Subcutaneous adipose tissue (tissue), 4 donors: ENCODE measurements around the gene RAI14. TPM values are rescaled to one million over a fixed set of nuclear protein-coding genes. Genes with fewer than 3 reads are reported as not detected.

Experiments used
- total RNA-seq, 4 donors: library from RNA; depleted of rRNA; stranded (reverse); fragments of >200 nt; gene quantifications; one replicate each; pipeline ENCODE4 v1.1.0, GENCODE V29; 2016
- TF ChIP-seq, protein P1 (sequence below): fragments of 450-650 bp; IDR thresholded peaks from one replicate; pipeline ENCODE4 v1.5.1; 2016; ENCODE audit warnings: low read depth, mild to moderate bottlenecking, control low read depth, antibody characterized with exemption, moderate library complexity

RAI14 gene
- total RNA-seq, 4 donors from 2014 or later, result 8.6 to 25.0 (median 13.2) TPM

DNA sequence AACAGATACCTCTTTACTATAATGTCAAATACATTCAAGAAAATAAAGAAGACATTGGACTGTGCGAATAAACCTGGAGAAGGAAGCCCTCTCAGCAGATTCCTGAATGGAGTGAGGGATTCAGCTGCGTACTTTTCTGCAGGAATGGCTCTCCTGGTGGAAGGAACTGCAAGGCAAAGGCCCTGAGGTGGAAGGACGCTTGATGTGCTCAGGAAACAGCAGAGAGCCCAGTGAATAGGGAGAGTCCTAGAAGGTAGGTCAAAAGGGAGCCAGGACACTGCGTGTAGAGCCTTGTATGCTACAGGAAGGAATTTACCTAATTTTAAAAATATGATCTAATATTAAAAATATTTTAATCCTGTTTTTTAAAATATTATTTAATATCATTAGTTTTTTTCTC, 114.4 kb downstream of the RAI14 start:
- TF ChIP-seq, protein P1, sequence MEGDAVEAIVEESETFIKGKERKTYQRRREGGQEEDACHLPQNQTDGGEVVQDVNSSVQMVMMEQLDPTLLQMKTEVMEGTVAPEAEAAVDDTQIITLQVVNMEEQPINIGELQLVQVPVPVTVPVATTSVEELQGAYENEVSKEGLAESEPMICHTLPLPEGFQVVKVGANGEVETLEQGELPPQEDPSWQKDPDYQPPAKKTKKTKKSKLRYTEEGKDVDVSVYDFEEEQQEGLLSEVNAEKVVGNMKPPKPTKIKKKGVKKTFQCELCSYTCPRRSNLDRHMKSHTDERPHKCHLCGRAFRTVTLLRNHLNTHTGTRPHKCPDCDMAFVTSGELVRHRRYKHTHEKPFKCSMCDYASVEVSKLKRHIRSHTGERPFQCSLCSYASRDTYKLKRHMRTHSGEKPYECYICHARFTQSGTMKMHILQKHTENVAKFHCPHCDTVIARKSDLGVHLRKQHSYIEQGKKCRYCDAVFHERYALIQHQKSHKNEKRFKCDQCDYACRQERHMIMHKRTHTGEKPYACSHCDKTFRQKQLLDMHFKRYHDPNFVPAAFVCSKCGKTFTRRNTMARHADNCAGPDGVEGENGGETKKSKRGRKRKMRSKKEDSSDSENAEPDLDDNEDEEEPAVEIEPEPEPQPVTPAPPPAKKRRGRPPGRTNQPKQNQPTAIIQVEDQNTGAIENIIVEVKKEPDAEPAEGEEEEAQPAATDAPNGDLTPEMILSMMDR, result no peak

DNA sequence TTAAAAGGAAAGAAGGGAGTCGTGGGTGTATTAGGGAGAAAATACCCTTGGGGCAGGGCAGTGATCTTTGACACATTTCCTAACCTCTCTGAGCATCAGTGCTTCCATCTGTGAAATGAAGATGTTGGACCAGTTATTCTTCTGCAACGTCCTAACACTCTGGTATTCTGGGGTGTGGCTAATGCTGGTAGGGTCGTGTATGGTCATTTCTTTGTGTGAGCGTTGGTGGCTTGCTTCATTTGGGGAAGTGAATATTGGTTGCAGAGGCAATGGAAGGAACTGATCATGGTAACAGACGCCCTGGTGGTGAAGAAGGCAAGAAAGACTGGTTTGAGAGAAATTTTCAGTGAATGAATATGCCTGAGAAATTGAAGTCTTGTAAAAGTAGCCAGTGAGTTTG, 114.9 kb downstream of the RAI14 start:
- TF ChIP-seq, protein P1, result no peak

DNA sequence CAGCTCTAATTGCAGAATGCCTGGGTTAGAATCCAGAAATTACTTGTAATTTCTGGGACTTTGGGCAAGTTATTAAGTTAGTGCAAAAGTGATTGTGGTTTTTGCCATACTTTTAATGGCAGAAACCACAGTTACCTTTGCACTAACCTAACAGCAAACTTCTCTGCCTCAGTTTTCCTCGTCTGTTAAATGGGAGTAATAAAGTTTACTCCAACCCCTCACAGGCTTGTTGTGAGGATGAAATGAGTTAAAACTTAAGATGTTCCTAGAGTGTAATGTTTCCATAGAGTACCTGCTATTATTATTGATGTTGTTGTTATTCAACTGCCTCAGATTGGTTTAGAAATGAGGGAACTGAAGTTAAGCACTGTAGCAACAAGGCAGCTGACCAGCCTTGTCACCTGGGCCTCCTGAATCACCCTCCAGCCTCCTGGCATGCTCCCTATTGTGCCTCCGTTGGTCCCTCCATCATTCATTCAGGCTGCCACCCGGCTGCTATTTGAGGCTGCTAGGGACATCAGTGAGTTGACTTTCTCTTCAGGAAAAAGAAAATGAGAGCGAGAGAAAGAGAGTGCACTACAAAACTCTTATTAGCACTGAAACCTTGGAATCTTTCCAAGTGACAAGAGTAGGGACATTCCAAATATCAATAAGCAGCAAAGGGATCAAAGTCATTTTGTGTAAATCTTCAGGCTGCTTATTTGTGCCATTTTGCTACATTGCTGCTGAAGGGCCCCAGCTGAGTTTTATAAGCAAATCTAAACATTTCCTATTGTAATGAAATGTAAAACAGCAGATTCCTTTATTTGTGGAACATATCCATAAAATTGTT, 116.4 kb downstream of the RAI14 start:
- TF ChIP-seq, protein P1, result no peak

DNA sequence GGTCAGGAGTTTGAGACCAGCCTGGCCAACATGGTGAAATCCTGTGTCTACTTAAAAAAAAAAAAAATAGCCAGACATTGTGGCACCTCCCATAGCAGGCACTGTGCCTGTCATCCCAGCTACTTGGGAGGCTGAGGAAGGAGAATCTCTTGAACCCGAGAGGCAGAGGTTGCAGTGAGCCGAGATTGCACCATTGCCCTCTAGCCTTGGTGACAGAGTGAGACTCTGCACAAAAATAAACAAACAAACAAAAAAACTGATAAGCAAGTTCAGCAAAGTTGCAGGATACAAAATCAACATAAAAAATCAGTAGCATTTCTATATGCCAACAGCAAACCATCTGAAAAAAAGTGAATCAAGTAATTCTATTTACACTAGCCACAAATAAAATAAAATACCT, 118.0 kb downstream of the RAI14 start:
- TF ChIP-seq, protein P1, result no peak

DNA sequence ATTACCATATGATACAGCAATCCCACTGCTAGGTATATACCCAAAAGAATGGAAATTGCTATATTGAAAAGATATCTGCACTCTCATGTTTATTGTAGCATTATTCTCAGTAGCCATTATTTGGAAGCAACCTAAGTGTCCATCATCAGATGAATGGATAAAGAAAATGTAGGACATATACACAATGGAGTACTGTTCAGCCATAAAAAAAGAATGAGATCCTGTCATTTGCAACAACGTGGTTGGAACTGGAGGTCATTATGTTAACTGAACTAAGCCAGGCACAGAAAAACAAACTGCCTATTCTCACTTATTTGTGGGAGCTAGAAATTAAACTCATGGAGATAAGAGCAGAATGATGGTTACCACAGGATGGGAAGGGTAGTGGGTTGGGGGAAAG, 119.8 kb downstream of the RAI14 start:
- TF ChIP-seq, protein P1, result no peak

DNA sequence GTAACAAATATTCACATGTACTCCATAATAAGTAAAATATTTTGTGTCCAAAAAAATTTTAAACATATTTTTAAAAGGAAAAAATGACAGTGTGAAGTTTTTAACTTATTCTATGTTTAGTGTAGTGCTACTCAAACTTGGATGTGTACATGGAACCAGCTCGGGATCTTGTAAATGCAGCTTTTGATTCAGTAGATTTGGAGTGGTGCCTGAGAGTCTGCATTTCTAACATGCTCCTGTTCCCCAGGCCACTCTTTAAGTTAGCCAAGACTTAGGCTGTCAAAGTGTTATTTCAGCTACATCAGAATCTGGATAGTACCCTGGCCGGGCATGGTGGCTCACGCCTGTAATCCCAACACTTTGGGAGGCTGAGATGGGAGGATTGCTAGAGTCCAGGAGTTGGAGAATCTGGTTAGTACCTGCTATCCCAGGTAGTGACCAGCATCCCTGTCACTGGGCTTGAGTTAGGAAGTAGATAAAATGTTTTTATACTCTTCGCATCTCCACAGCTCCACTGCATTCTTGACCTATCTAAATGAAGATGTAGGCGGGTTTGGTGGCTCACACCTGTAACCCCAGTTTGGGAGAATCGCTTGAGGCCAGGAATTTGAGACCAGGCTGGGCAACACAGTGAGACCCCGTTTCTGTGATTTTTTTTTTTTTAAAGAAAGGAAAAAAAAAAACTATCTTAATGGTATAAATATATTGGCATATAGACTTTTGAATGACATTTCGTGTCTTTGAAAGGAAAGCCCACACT, 122.1 kb downstream of the RAI14 start:
- TF ChIP-seq, protein P1, result no peak

DNA sequence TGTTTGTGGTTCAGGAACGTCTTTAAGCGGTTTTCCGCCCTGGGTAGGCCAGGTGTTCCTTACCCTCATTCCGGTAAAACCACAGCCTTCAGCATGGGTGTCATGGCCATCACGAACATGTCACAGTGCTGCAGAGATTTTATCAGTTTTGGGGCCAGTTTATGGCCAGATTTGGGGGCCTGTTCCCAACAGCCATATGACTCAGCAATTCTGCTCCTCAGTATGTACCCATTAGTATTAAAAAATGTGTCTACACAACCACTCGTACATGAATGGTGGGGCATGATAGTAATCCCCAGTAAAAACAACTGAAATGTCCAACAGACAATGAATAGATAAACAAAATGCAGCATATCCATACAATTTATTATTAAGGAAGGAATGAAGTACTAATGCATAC, 130.9 kb downstream of the RAI14 start:
- TF ChIP-seq, protein P1, result no peak
